CD14-positive monocyte (primary cell): ENCODE results near the gene MTMR10. TPM values are rescaled to one million over a fixed set of nuclear protein-coding genes. Genes with fewer than 3 reads are reported as not detected.

Experiments used
- DNase-seq, 3 donors: peaks; one replicate each; pipeline ENCODE4 v3.0.0-alpha.2; 2011 to 2022
- H2AFZ ChIP-seq: 2 replicates; pipeline ENCODE4 v1.6.0; 2012; ENCODE audit warnings: mild to moderate bottlenecking, low read depth, low read length, inconsistent platforms; ENCODE audit not compliant: insufficient read depth, poor library complexity, severe bottlenecking
- H3K27ac ChIP-seq, 2 donors: 1 replicate in 1 of 2; 2 replicates in 1 of 2; pipeline ENCODE4 v1.5.1; 2012 to 2013; ENCODE audit warnings: low read length in 2 of 2, control low read depth in 1 of 2, inconsistent platforms in 1 of 2, low read depth in 1 of 2, mild to moderate bottlenecking in 1 of 2
- H3K27me3 ChIP-seq, 2 donors: one replicate each; pipeline versions ENCODE4 v1.6.0 to v1.6.1; 2011 to 2013; ENCODE audit warnings: low read length in 2 of 2; ENCODE audit not compliant: control insufficient read depth in 2 of 2, insufficient read depth in 2 of 2
- H3K36me3 ChIP-seq, 2 donors: replicated peaks in 1 of 2; 1 replicate in 1 of 2; 2 replicates in 1 of 2; pipeline versions ENCODE4 v1.5.1 to v1.6.1; 2012 to 2013; ENCODE audit warnings: low read length in 2 of 2, control low read depth in 1 of 2, inconsistent platforms in 1 of 2, mild to moderate bottlenecking in 1 of 2; ENCODE audit not compliant: insufficient read depth in 2 of 2, control insufficient read depth in 1 of 2
- H3K4me1 ChIP-seq, 2 donors: 1 replicate in 1 of 2; 2 replicates in 1 of 2; pipeline versions ENCODE4 v1.5.1 to v1.6.1; 2012 to 2013; ENCODE audit warnings: low read length in 2 of 2, control low read depth in 1 of 2, inconsistent platforms in 1 of 2, mild to moderate bottlenecking in 1 of 2, moderate library complexity in 1 of 2; ENCODE audit not compliant: insufficient read depth in 2 of 2, control insufficient read depth in 1 of 2
- H3K4me2 ChIP-seq: replicated peaks from 2 replicates; pipeline ENCODE3; 2012; ENCODE audit warnings: low read length, moderate library complexity, mild to moderate bottlenecking; ENCODE audit not compliant: poor library complexity, severe bottlenecking; ENCODE audit errors: extremely low read depth
- H3K4me3 ChIP-seq, 3 experiments: fragments of 200-600 bp in 1 of 3; sonication (generic) in 1 of 3; replicated peaks in 1 of 3; 1 replicate in 2 of 3; 2 replicates in 1 of 3; pipeline ENCODE4 v1.5.1; 2011 to 2013; ENCODE audit warnings: low read length in 3 of 3, mild to moderate bottlenecking in 3 of 3, control low read depth in 2 of 3, low read depth in 2 of 3, inconsistent platforms in 1 of 3, moderate library complexity in 1 of 3
- H3K79me2 ChIP-seq: 2 replicates; pipeline ENCODE4 v1.6.0; 2012; ENCODE audit warnings: mild to moderate bottlenecking, control low read depth, inconsistent platforms, low read length, moderate library complexity; ENCODE audit not compliant: insufficient read depth
- H3K9ac ChIP-seq: 2 replicates; pipeline ENCODE4 v1.6.0; 2017; ENCODE audit warnings: low read length, mild to moderate bottlenecking; ENCODE audit not compliant: insufficient read depth, poor library complexity, severe bottlenecking
- H3K9me3 ChIP-seq, 2 donors: replicated peaks in 1 of 2; 1 replicate in 1 of 2; 2 replicates in 1 of 2; pipeline versions ENCODE4 v1.5.1 to v1.6.1; 2012 to 2013; ENCODE audit warnings: low read length in 2 of 2, control low read depth in 1 of 2; ENCODE audit not compliant: control insufficient read depth in 1 of 2, insufficient read depth in 1 of 2
- H4K20me1 ChIP-seq: 2 replicates; pipeline ENCODE4 v1.6.0; 2012; ENCODE audit warnings: mild to moderate bottlenecking, low read length, control low read depth, moderate library complexity; ENCODE audit not compliant: insufficient read depth
- H3K27ac Mint-ChIP-seq, 7 donors: one replicate each; pipeline ENCODE4 v1.8.0; 2020; ENCODE audit warnings: mild to moderate bottlenecking in 7 of 7, mixed read lengths in 7 of 7, moderate library complexity in 6 of 7, inconsistent platforms in 2 of 7
- H3K27me3 Mint-ChIP-seq, 3 donors: one replicate each; pipeline ENCODE4 v1.8.0; 2021 to 2022; ENCODE audit warnings: low read depth in 3 of 3, mild to moderate bottlenecking in 3 of 3, mixed read lengths in 3 of 3, moderate library complexity in 3 of 3, inconsistent platforms in 1 of 3
- H3K36me3 Mint-ChIP-seq, 2 donors: one replicate each; pipeline ENCODE4 v1.8.0; 2020; ENCODE audit warnings: mixed read lengths in 2 of 2, inconsistent platforms in 1 of 2, mild to moderate bottlenecking in 1 of 2
- H3K4me1 Mint-ChIP-seq: one replicate; pipeline ENCODE4 v1.8.0; 2020; ENCODE audit warnings: mild to moderate bottlenecking, mixed read lengths
- H3K4me3 Mint-ChIP-seq, 2 donors: one replicate each; pipeline ENCODE4 v1.8.0; 2020; ENCODE audit warnings: mild to moderate bottlenecking in 2 of 2, mixed read lengths in 2 of 2, moderate library complexity in 1 of 2
- H3K9me3 Mint-ChIP-seq, 7 donors: one replicate each; pipeline ENCODE4 v1.8.0; 2020 to 2022; ENCODE audit warnings: mixed read lengths in 7 of 7, mild to moderate bottlenecking in 6 of 7, moderate library complexity in 6 of 7, inconsistent platforms in 2 of 7
- WGBS: methylation state at CpG from one replicate; pipeline ENCODE4 v1.1.5; 2013; ENCODE audit warnings: missing lambda C conversion rate; ENCODE audit not compliant: insufficient coverage; 5-methylcytosine and 5-hydroxymethylcytosine counted together
- intact Hi-C, 2 donors: fragments of 100-400 bp; cut with micrococcal nuclease; formaldehyde crosslinking; loops; one replicate each; pipeline versions ENCODE4 v1.15.0 to v1.15.1; 2023
- polyA plus RNA-seq, 3 donors: library from polyadenylated mRNA; depleted of rRNA in 1 of 3; unstranded in 2 of 3; stranded (reverse) in 1 of 3; fragments of 300-500 nt in 2 of 3; fragments of >200 nt in 1 of 3; fragmentation: Illumina TruSeq in 2 of 3; gene quantifications; 1 replicate in 2 of 3; 2 replicates in 1 of 3; pipeline ENCODE4 v1.2.3, GENCODE V29; 2012 to 2021
- TF ChIP-seq, protein P1 (sequence below): fragments of 200-600 bp; IDR thresholded peaks from one replicate; pipeline ENCODE4 v1.8.0; 2022; ENCODE audit warnings: antibody characterized with exemption, mild to moderate bottlenecking

Gene MTMR10
- polyA plus RNA-seq, 3 donors = 8.7 to 23.3 (median 15.9) TPM

DNA sequence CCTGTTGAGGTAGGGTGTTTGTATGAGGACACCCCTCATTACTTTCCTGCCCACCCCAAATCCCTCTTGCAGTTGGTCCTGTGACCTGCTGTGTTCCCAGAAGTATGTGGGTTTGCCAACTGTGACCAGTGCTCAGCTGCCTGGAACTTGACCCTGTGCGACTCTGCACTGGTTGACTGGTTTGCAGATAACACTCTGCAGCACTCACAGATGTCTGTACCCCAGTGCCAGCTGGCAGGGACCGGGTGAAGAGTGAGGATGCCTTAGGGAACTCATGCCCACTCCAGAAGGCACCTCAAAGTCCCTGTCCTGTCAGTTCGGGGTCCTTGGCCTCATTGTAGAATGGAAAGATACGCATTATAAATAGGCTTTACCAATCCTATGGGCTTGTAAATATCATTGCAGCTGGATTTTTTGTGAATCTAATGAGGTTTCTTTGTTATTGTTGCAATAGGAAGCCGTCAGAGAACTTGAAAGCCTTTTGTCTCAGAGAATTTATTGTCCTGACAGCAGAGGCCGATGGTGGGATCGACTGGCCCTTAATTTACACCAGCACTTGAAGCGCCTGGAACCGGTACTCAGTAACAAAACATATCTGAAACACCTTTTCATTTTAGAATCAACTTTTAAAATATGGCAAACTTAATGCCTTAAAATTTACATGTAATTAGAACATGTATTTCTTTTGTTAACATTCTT is 69.5 kb downstream of the MTMR10 start:
- no peaks in the 10 kb centered on the region for H3K27me3 ChIP-seq
- no peaks in the 10 kb centered on the region for H3K9me3 Mint-ChIP-seq
- peaks cover 36 to 86% of the 10 kb centered on the region in 2 donors for H3K36me3 ChIP-seq
- TF ChIP-seq, protein P1, sequence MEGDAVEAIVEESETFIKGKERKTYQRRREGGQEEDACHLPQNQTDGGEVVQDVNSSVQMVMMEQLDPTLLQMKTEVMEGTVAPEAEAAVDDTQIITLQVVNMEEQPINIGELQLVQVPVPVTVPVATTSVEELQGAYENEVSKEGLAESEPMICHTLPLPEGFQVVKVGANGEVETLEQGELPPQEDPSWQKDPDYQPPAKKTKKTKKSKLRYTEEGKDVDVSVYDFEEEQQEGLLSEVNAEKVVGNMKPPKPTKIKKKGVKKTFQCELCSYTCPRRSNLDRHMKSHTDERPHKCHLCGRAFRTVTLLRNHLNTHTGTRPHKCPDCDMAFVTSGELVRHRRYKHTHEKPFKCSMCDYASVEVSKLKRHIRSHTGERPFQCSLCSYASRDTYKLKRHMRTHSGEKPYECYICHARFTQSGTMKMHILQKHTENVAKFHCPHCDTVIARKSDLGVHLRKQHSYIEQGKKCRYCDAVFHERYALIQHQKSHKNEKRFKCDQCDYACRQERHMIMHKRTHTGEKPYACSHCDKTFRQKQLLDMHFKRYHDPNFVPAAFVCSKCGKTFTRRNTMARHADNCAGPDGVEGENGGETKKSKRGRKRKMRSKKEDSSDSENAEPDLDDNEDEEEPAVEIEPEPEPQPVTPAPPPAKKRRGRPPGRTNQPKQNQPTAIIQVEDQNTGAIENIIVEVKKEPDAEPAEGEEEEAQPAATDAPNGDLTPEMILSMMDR = no peak
- no peaks in the 10 kb centered on the region for H3K27me3 Mint-ChIP-seq
- WGBS = 97% methylated on average over 4 of the region's 9 CpGs
- intact Hi-C loops = no loop called here
- peak overlapping the region in 1 of 7 donors; percentile 38 for H3K27ac Mint-ChIP-seq
- no peak overlapping the region for H3K9ac ChIP-seq
- H3K9me3 ChIP-seq = no peaks in the 10 kb centered on the region
- no peak overlapping the region for H2AFZ ChIP-seq
- H4K20me1 ChIP-seq = no peaks in the 10 kb centered on the region
- no peaks in the 10 kb centered on the region for H3K4me1 Mint-ChIP-seq
- H3K27ac ChIP-seq = no peak overlapping the region
- H3K4me3 Mint-ChIP-seq = no peak overlapping the region
- H3K4me2 ChIP-seq = no peak overlapping the region
- H3K4me1 ChIP-seq = no peaks in the 10 kb centered on the region
- DNase-seq = no peak
- no peaks in the 10 kb centered on the region for H3K79me2 ChIP-seq
- H3K36me3 Mint-ChIP-seq = peaks cover 73 to 83% of the 10 kb centered on the region in 2 donors
- H3K4me3 ChIP-seq = no peak overlapping the region

DNA sequence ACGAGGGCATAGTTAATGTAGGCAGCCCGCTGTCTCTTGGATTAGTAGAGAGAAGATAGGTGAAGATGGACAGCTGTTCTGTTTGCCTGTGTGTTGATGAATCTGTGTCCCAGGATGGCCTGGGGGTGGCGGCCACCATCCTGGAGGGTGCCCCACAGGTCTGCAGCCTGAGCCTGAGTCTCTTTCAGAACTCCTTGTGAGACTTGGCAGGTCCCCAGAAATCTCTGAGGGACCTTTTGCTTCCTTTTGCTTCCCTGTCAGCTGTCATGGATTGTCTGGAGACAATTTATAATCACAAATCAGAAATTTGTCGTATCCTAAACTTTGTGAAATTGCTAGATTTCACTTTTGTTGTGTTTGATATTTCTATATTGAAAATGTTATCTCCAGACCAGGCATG is 70.3 kb downstream of the MTMR10 start:
- Mint-ChIP-seq H3K36me3 (peaks cover 72 to 83% of the 10 kb centered on the region in 2 donors), H3K9me3 (no peaks in the 10 kb centered on the region), H3K4me3 (no peak overlapping the region), H3K4me1 (no peaks in the 10 kb centered on the region), H3K27me3 (no peaks in the 10 kb centered on the region), H3K27ac (peak overlapping the region in 1 of 7 donors; percentile 36)
- Histone ChIP-seq H3K9me3 (no peaks in the 10 kb centered on the region), H3K9ac (no peak overlapping the region), H4K20me1 (no peaks in the 10 kb centered on the region), H3K79me2 (no peaks in the 10 kb centered on the region), H3K4me2 (no peak overlapping the region), H3K36me3 (peaks cover 38 to 86% of the 10 kb centered on the region in 2 donors), H3K4me3 (no peak overlapping the region), H3K27me3 (no peaks in the 10 kb centered on the region), H3K27ac (no peak overlapping the region), H3K4me1 (no peaks in the 10 kb centered on the region), H2AFZ (no peak overlapping the region)
- TF ChIP-seq, protein P1 = no peak
- DNase-seq = no peak
- intact Hi-C loops = no loop called here
- 87% methylated on average over 3 of the region's 4 CpGs for WGBS
